BE2C (cell line): ENCODE results near the gene PRDM5.

Experiments
- DNase-seq: peaks from one replicate; pipeline ENCODE4 v3.0.0-alpha.2; 2020
- H3K27me3 ChIP-seq: fragments of 250-450 bp; sonication (Bioruptor Pico); 2 replicates; pipeline ENCODE4 v1.5.1; 2020; ENCODE audit warnings: mild to moderate bottlenecking
- H3K36me3 ChIP-seq: fragments of 250-450 bp; sonication (Bioruptor Pico); 2 replicates; pipeline ENCODE4 v1.5.1; 2020; ENCODE audit warnings: mild to moderate bottlenecking
- H3K4me1 ChIP-seq: fragments of 250-450 bp; sonication (Bioruptor Pico); 2 replicates; pipeline ENCODE4 v1.5.1; 2020
- H3K4me3 ChIP-seq: 2 replicates; pipeline ENCODE4 v1.5.1; 2011; ENCODE audit warnings: low read depth, low read length
- H3K9me3 ChIP-seq: fragments of 250-450 bp; sonication (Bioruptor Pico); 2 replicates; pipeline ENCODE4 v1.5.1; 2020
- TF ChIP-seq, protein P1 (sequence below): IDR thresholded peaks from 2 replicates; pipeline ENCODE4 v1.5.1; 2012; ENCODE audit warnings: mild to moderate bottlenecking, low read depth, low read length

The PRDM5 gene

DNA sequence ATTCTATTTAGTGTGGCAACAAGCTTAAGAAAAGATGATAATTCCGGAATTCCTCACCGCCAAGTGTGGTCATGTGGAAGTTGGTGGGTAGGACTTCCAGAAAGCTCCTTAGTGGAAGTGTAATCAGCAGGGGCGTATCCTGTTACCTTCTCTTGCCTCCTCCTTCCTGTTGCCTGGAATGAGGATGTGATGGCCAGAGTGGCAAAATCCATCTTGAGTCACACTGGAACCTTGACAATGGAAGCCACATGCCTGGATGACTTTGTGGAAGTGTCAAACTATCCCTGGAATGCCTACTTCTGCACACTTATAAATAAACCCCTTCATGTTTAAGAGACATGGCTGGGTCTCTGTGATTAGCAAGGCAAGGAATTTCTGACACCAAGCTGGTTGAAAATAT, 191.0 kb downstream of the PRDM5 start:
- TF ChIP-seq, protein P1, sequence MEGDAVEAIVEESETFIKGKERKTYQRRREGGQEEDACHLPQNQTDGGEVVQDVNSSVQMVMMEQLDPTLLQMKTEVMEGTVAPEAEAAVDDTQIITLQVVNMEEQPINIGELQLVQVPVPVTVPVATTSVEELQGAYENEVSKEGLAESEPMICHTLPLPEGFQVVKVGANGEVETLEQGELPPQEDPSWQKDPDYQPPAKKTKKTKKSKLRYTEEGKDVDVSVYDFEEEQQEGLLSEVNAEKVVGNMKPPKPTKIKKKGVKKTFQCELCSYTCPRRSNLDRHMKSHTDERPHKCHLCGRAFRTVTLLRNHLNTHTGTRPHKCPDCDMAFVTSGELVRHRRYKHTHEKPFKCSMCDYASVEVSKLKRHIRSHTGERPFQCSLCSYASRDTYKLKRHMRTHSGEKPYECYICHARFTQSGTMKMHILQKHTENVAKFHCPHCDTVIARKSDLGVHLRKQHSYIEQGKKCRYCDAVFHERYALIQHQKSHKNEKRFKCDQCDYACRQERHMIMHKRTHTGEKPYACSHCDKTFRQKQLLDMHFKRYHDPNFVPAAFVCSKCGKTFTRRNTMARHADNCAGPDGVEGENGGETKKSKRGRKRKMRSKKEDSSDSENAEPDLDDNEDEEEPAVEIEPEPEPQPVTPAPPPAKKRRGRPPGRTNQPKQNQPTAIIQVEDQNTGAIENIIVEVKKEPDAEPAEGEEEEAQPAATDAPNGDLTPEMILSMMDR, result no peak
- no peaks in the 10 kb centered on the region for H3K36me3 ChIP-seq
- no peaks in the 10 kb centered on the region for H3K27me3 ChIP-seq
- H3K4me1 ChIP-seq, result no peaks in the 10 kb centered on the region; the same call in 1 of the 2 replicates
- H3K9me3 ChIP-seq, result no peaks in the 10 kb centered on the region
- H3K4me3 ChIP-seq, result no peak overlapping the region
- DNase-seq, result no peak

DNA sequence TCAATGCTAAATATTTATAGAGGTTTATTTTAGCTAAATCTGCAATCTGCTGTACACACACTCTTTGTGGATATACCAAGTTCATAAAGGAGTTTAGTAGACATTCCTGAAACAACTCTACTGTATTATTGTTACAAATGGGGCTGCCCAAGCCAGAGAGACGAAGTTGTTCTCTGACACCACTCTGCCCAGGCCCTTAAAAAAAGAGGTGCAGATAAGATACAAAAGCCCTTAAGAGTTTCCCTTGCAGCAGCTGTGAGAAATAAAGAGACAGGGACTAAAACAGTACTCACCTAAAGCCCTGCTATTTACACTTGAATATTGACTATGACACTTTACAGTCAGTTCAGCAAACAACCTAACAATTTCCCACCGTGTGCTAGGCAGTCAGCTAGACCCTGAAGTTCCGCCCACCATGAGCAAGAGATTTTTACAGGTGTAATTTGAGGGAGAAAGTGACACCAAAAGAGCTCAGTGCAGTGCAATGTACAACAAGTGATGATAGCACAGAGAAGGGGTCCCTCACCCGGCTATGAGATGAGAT, 191.7 kb downstream of the PRDM5 start:
- Histone ChIP-seq H3K9me3 (no peaks in the 10 kb centered on the region), H3K4me1 (no peaks in the 10 kb centered on the region; the same call in 1 of the 2 replicates), H3K36me3 (no peaks in the 10 kb centered on the region), H3K4me3 (no peak overlapping the region), H3K27me3 (no peaks in the 10 kb centered on the region)
- TF ChIP-seq, protein P1, result no peak
- no peak for DNase-seq

DNA sequence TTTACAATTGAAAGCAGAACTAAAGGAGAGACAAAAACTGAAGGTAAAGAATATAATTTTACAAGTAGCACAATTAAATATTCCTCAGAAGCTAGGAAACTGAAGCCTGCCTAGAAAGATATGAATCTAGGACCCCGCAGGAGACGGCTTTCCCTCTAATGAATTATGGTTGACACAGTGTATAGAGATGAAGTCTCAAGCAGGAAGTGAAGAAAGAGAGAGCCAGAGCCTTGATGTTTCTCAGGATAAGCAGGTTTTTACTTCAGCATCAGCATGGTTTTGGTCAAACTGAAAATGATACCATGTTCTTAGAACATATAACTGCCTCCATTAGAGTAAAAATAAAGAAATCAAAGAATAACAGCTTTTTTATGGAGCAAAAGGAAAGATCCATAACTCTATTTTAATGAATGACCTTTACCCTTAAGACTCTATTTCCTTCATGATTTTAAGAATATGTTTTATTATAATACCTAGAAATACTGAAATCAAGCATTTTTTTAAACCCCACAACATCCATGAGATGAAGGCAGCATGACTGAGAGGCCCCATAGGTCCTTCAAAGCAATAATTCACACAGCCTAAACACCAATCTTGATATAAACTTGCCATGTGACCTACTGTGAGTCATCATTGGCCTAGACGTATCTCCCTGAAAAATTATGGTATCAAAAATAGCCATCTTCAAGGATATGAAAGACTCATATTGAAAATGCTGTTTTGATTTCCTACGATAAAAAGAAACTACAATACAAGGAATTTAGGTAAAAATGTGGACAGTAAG, 193.4 kb downstream of the PRDM5 start:
- TF ChIP-seq, protein P1, result no peak
- Histone ChIP-seq H3K4me1 (peaks cover 3% of the 10 kb centered on the region), H3K4me3 (no peak overlapping the region), H3K9me3 (no peaks in the 10 kb centered on the region), H3K36me3 (no peaks in the 10 kb centered on the region), H3K27me3 (no peaks in the 10 kb centered on the region)
- no peak for DNase-seq

DNA sequence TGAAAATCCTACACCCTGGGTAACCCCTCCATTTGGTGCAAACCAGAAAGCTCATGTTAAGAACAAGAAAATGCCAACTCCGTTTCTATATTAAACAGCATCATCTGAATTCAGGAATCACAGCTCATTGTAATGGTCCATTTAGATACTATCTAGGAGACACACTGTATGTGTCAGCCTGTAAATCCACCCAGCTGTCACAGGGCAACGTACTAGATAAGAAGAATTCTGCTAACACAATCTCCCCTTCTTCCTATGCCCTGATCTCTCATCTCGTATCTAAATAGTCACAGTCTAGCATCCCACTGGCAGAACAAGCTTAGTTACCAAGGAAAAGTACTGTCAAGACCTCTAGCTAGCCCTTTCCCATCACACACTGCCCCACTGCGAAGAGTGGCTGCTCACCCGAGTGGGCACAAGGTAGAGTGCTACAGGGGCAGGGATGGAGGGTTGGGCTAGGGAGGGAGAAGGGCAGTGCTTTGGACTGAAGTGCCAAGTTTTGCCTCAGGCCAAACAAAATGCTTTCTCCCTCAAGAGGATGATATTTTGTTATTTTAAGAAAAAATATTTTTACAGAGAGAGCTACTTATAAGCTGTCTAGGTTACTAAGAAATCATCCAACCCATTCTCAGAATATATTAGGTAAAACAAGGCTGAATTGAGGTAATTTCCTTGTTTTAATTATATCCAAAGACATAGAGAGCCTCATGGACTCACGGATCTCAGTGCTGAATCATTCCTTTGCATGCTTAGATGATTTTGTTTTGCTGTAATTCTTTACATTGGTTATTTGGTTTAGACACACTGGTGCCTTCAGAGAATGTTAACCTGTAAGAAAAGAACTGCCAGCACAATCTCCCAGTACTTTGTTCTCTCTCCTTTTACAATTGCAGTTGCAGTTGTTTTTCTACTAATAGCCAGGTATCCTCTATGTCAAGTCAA, 196.6 kb downstream of the PRDM5 start:
- H3K4me1 ChIP-seq, result peaks cover 4% of the 10 kb centered on the region; the same call in 1 of the 2 replicates
- no peaks in the 10 kb centered on the region for H3K9me3 ChIP-seq
- no peaks in the 10 kb centered on the region for H3K36me3 ChIP-seq
- no peak overlapping the region for H3K4me3 ChIP-seq
- TF ChIP-seq, protein P1, result no peak
- DNase-seq, result no peak
- H3K27me3 ChIP-seq, result no peaks in the 10 kb centered on the region

DNA sequence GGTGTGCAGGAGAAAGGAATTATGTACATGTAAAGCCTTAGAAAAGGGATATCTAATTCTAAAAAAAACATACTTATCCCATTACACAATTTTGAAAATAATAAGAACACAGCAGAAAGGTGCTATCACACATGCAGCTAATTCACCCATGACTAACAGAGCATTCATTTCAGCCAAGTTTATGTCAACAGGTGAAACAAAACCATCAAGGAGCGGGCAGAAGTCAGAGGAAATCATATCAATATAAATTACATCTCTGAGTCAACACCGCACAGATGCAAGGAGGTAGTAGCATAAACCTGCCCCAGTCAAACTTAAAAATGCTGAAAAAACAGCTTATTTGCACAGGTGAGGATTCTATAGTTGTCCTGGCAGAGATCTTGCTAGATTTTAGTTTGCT, 197.9 kb downstream of the PRDM5 start:
- TF ChIP-seq, protein P1, result no peak
- no peak for DNase-seq
- no peaks in the 10 kb centered on the region for H3K9me3 ChIP-seq
- peaks cover 4% of the 10 kb centered on the region; the same call in 1 of the 2 replicates for H3K4me1 ChIP-seq
- no peaks in the 10 kb centered on the region for H3K36me3 ChIP-seq
- H3K4me3 ChIP-seq, result no peak overlapping the region
- no peaks in the 10 kb centered on the region for H3K27me3 ChIP-seq
